GM21737 (cell line): Measurements from ENCODE around the gene NCKAP5.

Experiments
- ATAC-seq: cut with Tn5 transposase; IDR thresholded peaks from one replicate; pipeline ENCODE4 v1.9.1; 2021; ENCODE audit warnings: mild to moderate bottlenecking, moderate library complexity; ENCODE audit not compliant: unreplicated experiment

NCKAP5 gene

DNA sequence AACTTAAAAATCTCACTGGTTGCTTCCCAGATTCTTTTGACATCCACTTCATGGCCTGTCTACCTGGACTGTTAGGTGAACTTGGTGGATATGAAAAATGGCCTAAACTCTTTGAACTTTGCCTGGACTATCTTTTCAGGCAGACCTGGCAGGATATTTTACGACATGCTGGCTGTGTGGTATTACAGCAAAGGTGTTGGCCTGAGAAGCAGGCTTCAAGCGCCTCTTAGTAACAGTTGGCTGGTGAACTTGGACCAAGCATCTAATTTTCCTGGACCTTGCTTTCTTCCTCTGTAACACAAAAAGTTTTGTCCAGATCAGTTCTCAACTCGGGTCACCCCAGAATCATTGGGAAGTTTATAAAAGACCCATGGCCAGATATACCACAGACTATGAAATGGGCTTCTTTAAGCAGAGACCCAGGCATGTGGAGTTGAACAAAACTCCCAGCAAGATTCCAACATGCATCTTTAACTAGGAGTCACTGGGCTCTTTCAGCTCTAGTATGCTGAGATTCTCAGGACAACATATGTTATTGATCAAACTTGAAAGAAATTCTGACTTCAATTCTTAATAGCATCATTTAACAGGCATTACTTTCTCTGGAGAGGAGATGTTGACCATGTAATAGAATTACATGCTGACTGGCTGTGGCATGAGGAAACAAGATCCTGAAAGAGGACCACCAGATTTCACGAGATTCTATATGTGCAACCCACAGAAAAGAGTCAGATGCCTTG is 902.7 kb downstream of the NCKAP5 start:
- no peak for ATAC-seq

DNA sequence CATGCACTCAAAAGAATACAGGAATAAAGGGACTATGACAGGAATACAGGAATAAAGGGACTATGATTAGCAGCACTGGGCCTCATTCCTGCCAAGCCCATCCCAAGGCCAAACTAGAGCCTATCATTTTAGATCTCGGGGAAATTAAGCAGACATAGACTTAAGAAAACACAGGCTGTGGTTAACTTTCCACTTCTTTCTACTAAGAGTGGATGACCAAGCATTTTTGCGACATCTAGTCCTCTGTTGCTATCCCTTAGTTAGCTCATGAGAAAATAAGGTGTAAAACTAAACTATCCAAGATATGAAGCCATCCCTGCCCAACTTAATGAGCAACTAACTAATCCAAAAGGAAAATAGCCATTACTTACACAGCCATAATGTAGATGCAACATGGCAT is 904.2 kb downstream of the NCKAP5 start:
- ATAC-seq: no peak

DNA sequence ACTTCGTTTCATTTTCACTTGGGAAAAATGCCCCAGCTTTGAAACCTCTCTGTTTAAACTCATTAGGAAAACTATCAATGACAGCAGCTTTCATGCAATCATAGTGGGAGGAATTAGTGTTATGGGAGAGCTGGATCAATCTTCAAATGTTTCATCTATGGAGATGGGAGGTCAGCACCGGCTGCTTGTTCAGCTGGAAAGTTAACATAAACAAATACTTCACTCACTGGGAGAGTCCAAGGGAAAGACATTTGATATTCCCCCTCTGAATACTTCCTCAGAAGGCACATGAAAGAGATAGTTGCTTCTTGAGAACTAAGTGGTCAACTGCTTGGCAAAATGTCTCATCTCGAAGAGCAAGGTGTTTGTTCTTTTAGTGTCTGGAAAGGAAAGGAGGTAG is 905.5 kb downstream of the NCKAP5 start:
- no peak for ATAC-seq

DNA sequence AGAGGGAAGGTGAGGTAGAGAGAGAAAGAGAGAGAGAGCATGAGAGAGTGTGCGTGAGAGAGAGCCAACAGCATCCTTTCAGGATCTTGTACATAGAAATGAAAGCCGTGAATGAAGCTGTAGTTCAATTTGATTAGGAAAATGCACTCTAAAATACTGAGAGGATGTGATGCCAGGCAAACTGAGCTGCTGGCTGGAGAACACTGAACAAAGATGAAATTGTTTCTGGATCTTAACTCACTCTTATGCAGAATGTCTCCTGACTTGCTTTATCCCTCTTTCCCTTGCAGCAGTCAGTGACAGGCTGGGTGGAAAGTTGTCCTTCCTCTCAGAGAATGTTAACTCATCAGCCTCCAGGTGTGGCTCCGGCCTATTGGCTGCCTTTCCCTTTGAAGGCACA is 908.9 kb downstream of the NCKAP5 start:
- no peak for ATAC-seq

DNA sequence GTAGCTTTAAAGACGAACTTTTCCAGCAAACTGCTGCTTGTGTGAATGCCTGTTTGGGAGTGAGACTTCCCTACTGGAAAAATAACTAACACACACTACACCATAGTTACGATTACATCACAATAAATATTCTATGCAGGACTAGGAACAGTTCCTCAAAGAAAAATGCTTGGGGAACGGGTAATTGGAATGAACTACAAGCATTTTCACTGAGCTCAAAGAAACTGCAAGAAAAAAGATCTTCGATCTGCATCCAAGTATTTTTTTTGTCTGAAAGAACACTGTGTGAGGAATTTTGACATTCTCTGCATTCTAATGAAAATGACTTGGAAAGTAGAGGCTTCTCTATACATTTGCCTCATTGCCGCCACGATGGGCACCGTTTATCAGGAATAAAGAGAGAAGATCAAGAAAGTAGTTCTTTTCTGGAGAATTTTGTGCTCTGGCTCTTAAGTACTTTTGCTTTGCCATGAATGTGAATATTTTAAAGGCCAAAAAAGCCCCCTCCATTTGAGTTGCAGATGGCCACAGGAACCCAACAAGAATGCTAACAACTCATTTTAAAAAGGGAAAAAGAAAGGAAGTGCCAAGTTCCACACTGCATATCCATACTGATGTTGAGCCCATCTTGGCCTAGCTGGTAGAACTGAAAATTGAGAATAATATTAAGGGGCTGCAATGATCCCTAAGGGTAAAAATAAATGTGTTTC is 911.8 kb downstream of the NCKAP5 start:
- ATAC-seq: no peak

DNA sequence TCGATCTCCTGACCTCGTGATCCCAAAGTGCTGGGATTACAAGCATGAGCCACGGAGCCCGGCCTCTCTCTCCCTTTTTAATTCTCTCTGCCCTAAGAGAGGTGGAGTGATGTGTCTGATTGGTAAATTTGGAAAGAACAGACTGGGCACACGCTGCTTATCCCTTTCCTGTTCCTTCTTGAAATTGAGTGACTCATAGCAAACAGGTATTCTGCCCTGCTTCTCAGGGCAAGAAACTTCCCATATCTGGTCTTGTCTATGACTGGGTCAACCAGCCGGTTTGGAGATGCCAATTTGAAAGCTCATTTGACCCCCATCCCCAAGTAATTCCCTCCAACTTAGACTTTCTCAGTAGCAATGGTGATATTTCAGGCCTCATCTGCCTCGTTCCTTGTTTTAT is 913.3 kb downstream of the NCKAP5 start:
- ATAC-seq: no peak

DNA sequence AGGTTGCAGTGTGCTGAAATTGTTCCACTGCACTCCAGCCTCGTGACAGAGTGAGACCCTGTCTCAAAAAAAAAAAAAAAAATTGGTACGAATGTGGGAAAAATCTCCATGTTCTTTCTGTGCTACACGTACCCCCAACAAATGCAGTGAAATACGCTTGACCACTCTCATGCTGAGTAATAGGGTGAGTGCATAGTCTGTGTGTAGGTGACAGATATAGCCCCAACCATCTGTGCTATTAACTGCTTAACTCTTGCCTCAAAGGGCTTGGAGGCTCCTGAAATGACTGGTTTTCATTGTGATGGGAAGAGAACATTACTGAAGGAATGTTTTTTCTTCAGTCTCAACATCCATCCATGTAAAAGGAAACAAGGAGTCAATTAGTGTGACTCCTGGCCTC is 913.9 kb downstream of the NCKAP5 start:
- ATAC-seq: no peak

DNA sequence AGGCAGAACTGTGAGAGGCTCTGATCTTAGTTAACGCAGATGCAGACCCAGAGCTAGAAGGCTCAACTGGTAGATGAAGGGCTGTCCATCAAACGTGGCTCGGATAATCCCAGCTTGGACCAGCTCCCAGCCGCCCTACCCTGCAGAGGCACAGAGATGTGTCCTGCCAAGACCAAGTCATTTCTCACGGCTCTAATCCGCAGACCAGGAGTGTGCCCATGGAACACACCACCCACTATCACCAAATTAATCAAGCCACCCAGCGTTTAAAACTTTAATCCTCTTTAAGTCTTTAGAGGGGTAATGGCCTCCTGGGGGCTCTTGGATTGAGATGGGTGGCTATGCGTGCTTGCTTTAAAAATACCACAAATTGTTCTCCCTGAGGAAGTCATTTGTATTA is 915.8 kb downstream of the NCKAP5 start:
- ATAC-seq: no peak

DNA sequence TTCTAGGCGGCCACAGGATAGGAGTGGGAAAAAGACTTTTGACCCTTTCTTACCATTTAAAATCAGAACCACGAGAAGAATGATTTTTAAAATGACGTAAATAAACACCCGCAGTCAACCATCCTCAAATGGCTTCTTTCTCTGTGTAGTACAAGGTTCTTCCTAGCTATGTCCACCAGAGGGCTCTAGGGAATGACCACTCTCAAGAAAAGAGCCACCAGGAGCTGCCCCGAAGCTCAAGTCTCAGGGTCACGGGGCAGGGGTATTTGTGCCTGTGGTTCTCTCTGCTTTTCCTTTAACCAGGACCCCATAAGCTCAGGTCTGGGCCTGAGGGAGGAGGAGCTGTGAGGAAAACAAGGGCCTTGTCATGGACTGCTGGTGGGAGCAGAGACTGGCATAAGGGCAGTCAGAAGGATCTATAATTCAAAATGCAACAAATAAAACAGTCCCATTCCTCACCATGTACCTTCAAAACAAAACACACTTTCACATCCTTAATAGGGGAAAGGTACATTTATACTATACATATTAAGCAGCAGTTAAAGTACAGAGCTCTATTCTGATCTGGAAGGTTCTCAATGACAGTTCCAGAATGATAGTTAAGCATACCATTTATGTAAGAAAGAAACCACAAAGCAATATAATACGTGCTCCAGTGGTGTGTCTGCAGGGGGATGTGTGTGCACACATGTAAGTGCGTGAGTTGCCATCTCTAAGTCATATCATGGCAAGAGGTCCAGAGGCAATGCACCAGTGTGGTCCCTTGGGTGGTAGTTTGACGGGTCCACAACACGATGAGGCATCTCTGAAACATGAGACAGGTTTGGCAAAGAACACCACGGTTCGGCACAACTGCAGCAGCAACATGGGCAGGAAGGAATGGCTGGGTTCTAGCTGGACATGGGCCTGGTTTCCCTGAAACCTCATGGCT is 916.9 kb downstream of the NCKAP5 start:
- ATAC-seq: no peak

DNA sequence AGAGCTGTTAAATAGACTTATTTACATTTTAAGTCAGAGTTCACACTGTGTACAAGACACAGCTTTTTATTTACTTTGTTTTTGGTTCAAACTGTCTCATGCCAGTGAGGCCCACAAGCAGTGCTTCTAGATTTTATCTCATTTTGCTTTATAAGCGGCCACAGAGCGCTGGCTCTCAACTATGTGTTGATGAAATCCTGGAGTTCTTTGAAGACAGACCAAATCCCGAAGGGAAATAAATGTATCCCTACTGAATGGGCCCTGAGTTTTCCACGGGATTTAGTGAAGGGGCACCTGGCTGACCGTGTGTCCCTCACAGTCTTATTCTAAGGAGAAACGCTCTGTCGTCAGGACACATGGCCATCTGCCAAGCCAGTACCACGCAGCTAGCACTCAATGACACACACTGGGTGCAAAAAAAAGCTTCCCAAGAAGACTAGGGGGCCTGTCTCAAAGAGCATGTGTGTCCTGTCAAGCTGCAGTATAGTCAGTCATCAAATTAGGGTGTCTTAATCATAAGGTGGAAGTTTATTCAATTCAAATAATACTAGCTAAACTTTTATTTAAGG is 921.6 kb downstream of the NCKAP5 start:
- ATAC-seq: no peak

DNA sequence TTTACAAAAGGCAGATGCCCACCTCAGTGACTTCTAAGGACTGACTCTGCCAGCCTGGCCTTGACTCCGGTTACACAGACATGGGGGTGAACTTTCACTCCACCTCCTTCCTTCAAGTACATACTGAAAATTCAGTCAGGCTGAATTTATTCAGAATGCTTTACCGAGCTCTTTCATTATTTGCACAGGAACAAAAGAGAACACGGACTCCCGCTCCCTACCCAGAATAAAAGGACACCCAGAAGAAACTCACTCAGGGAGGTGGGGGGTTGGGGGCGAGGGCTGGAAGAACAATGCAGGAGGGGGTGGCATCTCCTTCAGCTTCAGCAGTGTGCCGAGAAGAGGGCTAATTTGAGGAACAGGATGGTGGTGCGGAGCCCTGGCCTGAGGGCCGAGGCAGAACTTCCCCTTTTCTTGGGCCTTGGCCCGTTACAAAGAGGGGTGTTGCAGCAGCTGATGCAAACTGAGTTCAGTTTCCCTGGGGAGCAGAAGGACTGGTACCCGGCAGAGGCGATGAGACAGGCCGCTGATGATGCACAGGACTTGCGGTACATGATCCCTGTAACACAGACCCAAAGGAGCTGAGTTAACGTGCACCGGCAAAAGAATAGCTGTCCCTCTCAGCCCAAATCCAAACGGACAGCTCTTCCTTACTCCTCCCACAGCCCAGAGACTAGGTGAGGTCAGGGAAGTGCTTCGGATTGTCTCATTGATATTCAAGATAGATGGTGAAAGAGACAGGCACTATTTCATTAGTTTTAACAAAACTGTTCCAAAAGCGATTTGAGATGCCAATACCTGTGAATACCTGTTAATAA is 922.3 kb downstream of the NCKAP5 start:
- ATAC-seq: no peak

DNA sequence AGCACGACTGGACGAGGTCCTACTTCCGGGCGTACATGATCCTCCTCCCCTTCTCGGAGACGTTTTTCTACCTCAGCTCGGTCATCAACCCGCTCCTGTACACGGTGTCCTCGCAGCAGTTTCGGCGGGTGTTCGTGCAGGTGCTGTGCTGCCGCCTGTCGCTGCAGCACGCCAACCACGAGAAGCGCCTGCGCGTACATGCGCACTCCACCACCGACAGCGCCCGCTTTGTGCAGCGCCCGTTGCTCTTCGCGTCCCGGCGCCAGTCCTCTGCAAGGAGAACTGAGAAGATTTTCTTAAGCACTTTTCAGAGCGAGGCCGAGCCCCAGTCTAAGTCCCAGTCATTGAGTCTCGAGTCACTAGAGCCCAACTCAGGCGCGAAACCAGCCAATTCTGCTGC is 923.1 kb downstream of the NCKAP5 start:
- no peak for ATAC-seq

DNA sequence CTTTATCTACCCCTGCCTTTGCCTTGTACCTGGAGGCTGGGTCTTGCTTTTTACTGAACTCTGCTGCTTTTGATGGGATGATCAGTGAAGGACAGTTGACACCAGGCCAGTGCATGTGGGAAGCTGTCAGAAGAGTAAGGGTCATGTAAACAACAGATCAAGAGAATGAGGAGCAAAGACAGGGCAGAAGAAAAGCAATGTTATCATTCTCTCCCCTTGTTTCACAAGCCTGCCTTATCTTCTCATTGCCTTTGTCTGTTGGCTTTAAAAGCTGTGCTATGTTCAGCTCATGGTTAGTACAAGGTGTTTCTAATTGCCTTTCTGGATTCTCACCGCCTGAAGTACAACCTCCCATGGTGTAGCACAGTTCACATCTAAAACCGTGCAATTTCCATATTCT is 925.8 kb downstream of the NCKAP5 start:
- ATAC-seq: no peak

DNA sequence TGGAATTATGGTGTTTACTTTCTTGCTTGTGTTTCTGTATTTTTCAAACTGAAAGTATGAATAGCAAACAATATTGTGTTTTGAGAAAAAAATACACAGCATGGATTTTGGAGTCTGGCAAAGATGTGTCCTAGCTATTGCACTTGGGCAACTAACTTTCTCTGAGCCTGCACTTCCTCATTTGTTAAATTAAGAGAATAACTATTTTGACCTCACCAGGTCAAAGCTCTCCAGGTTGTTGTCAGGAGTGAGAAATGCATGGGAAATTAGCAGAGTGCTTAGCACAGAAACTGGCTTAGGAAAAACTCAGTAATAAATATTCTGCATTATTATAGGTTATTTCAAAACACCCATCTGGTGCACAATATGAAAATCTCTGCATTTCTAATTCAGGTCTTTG is 926.4 kb downstream of the NCKAP5 start:
- ATAC-seq: no peak

DNA sequence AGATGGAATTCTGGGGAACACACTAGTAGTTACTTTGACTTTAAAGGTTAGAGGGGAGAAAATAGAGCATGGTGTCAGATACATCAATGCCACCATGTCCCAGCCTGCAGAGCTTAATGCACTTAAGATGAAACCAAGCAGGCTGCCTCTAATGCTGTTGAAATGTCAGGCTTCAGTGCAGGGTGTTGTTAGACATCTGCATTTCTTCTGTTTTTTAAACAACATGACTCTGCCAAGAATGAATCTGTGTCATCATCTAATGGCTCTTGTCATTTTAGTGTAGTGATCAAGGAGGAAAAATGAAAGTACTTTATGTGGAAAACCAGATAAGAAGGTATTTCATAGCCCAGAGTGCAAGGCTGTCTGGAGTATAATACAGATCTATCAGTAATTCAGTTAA is 928.1 kb downstream of the NCKAP5 start:
- ATAC-seq: no peak

DNA sequence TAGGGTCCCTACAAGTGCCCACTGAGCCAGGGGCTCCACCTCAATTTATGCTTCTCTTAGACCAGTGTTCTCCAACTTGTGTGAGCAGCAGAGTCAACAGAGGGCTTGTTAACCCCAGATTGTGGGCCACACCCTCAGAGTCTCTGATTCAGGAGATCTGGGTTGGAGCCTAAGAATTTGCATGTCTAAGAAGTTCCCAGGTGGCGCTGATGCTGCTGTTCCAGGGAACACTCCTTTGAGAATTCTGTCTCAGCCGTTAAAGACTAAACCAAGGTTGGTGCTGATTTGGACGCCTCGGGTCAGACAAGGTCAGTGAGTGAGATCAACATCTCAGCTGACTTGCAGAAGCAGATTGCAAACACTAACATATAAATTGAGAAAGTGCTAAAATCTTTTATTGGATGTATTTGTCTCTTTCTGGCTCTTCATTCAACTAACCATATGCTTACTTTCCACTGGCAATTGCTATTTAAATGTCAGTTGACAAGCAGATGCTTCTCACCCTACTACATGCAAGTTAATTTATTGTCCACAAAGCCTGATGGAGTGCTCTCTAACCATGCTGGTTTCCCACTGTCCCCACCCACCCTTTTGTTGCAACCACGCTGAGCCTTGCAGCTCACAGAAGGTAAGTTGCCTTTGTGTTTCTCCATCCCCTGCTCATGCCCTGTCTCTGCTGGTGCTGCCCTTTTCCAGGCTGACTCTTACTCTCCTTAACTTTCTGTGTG is 929.8 kb downstream of the NCKAP5 start:
- ATAC-seq: no peak

DNA sequence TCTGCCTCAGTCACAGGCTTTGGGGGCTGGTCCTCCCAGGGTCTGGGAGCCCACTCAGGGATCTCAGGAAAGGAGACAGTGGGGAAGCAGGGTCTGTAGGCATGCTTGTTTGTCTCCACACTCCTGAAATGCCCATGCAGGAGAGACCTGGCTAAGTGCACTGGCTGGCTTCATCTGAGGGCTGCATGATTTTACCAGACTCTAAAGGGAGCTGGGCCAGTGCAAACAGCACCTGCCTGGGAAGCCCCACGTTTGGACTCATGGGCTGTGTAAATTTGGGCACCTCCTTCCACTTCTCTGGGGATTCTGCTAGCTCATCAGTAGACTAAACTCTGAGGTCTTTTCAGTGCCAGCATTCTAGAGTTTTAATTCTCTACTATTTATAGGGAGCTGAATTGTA is 931.9 kb downstream of the NCKAP5 start:
- ATAC-seq: no peak

DNA sequence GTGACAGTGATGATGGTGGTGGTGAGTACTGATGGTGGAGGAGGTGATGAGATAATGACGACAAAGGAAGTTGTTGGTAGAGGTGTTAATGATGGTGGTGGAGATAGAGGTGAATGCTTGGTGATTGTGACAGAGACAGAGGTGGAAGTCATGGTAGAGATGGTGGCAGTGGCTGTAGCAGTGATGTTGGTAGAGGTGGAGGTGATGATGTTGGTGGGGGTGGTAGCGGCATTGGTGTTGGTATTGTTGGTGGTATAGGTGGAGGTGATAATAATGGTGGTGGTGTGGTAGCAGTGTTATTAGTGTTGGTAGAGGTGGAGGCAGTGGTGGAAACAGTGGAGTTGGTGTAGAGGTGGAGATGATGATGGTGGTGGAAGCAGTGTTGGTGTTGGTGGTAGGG is 934.6 kb downstream of the NCKAP5 start:
- no peak for ATAC-seq

DNA sequence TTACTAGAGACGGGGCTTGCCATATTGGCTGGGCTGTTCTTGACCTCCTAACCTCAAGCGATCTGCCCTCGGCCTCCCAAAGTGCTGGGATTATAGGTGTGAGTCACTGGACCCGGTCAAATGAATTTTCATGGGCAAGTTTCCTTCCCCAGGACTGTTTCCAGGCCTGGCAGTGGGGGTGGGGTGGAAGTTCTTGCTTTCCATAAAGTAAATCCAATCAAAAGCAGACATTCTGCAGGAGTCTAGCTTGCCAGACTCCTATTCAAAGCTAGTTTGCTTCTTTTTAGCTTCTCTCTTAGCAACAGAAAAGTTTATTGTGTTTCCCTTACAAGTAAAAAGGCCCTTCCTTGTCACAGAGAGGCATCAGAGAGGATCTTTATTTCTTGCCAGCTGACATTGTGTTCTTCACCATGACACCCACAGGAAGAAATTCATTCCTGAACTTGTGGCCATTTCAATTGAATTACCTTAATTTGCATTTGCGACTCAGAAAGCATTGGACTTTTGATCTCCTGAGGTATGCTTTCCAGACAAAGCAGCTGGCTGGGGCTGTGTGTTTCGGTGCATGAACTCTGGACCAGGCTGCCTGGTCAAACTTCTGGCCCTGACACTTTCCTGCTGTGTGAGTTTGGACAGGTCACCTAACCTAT is 936.1 kb downstream of the NCKAP5 start:
- ATAC-seq: no peak
